SK-N-MC (cell line): ENCODE measurements around the gene ZNF234.

Source experiments
- EZH2 ChIP-seq: fragments of 200-600 bp; sonication (generic); IDR thresholded peaks from one replicate; pipeline ENCODE4 v1.6.1; 2017; ENCODE audit warnings: antibody characterized with exemption
- FOXP2 ChIP-seq: optimal IDR thresholded peaks from 2 replicates; pipeline ENCODE3; 2011; ENCODE audit warnings: mild to moderate bottlenecking, moderate library complexity; ENCODE audit not compliant: insufficient read depth; ENCODE audit errors: extremely low read length, control extremely low read depth

DNA sequence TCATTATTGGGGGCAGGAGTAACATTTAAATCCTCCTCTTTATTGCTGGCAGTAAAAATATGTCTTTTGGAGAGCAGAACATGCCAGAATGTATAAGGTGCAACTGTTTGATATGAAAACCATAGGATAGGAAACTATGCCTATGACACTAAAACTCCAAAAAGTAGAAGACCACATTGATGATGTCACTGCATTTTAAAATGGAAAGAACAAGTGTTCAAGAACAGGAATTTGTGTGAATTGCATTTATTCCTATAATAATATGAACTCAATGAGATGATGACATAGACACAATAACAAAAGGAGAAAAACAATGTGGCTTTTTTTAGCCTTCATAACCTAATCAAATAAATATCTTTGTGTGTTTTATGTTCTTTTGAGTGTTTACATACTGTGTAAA lies 31.9 kb upstream of the ZNF234 start:
- TF ChIP-seq EZH2 (no peak), FOXP2 (no peak)
